ENCODE data around the gene RINL.
A peak's percentile ranks its signal among the peaks of the same experiment; 100 is the strongest.
"Not testable (repeated sequence)": the region's sequence is repeated elsewhere in the genome, so short reads cannot be mapped to it uniquely, and the experiment has no call there.

RINL gene

GRCh38 chr19:38873400-38873799 lies 4.7 kb downstream of the RINL start:
- DNase-seq: not testable (repeated sequence)

DNA sequence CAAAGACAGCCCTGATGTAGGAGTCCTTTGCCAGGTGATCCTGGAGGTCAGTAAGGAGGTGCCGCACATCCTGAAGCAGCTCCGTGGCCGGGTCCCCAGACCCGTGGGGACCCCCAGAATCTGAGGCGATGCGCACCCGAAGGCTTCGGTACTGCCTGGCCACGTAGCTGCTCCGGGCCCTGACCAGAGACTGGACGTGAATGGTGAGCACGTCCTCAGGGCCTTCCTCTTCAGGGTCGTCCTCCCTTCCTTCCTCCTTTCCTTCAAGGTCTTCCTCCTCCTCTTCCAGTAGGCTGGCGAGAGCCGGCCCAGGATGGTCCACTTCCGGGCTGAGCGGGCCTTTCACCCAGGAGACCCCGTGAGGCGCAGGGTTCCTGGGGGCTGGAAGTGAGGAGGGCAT lies 7.5 kb downstream of the RINL start:
- no peak for DNase-seq

- DNase-seq: no peak
These were observed 8.1 kb downstream of the RINL start for GRCh38 chr19:38869836-38870607.

DNA sequence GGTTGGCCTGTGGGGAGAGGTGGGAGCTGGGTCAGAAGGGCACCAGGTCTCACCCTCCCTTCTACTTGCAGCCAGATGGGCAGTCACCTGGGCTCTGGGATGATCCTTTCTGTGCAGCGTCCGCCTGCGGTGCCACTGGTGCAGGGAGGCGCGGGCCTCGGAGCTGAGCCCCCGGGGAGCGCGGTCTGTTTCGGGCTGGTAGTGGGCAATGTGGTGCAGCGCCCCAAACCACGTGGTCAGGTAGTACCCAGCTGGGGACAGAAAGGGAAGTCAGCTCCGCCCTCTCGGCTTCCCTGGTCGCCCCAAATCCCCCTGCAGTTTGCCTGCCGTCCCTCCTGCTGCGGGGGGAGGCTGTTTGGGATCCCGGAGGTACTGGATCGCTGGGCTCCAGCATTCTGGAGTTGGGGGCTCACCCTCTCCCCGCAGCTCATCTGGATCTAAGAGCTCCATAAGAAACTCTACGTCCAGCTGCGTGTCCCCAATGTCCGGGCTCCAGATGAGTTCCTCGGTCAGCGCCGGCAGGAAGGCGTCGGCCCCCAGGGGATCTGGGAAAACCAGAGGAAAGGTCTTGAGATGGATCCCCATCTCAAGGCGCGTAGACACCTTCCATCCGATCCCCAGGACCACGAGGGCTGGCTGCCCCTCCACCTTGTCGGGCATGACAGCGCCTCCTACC lies 8.8 kb downstream of the RINL start:
- DNase-seq: no peak

GRCh38 chr19:38868551-38868950 lies 9.5 kb downstream of the RINL start:
- DNase-seq: no peak

DNA sequence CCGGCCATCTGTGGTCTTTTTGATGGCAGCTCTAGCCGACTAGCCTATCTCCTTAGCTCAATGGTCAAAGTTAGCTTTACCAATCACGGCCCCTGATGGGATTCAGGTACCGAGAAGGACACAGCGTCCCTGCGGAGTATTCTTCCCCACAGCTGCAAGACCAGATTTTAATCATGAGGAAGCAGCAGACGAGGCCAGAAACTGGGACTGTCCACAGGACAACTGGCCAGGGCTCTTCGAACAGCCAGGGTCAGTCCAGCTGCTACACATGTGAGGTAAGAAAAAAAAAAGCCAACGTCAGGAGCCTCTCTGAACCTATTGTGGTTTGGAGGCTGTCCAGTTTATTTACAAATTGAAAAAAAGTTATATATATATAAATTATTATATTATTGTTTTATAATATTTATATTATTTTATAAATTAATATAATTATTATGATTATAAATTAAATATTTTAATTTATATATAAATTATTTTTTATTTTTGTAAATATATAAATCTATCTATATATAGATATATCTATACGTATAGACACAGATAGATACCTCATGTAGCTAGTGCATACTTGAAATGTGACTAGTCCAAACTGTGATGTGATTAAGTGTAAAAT lies 10.8 kb downstream of the RINL start:
- no peak for DNase-seq

DNA sequence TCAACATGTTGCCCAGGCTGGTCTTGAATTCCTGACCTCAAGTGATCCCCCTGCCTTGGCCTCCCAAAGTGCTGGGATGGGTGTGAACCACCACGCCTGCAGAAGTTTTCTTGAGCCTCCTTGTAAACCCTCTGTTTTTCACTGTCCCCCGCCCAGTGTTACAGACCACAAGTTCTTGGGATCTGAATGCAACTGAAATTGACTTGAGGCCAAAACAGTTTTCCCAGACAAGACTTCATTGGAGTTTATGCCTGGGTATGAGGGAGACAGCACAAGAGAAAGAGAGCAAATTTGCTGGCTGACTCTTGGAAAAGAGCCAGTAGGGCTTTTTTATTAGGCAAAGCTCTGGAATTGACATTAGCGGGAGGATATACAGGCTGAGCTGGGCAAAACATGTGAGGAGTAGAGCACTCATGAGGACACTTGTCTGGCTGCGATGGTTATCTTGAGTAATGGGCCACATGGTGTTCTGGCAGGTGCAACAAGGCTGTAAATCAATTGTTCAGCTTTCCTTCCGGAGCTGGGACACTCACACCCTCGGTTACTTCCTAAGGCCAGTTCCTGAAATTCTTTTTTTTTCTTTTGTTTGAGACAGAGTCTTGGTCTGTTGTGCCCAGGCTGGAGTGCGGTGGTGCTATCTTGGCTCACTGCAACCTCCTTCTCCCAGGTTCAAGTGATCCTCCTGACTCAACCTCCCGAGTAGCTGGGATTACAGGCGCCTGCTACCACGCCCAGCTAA lies 15.6 kb downstream of the RINL start:
- no peak for DNase-seq

DNA sequence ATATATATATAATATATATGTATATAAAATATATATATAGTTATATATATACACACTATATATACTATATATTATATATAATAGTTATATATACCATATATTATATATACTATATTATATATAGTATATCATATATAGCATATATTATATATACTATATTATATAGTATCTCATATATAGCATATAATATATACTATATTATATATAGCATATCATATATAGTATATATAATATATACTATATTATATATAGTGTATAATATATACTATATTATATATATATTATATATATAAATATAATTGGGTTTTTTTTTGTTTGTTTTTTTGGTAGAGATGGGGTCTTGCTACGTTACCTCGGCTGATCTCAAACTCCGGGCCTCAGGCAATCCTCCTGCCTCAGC lies 16.7 kb downstream of the RINL start:
- DNase-seq: no peak

DNA sequence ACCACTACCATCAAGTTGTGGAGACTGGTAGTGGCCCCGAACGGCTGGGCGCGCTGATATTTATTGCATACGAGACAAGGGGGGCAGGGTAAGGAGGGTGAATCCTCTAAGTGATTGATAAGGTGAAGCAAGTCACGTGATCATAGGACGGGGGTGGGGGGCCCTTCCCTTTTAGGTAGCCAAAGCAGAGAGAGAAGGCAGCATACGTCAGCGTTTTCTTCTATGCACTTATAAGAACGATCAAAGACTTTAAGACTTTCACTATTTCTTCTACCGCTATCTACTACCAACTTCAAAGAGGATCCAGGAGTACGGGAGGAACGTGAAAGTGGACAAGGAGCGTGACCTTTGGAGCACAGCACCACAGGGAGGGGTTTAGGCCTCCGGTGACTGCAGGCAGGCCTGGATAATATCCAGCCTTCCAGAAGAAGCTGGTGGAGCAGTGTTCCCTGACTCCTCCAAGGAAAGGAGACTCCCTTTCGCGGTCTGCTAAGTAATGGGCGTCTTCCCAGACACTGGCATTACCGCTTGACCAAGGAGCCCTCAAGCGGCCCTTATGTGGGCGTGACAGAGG lies 18.4 kb downstream of the RINL start:
- DNase-seq: not testable (repeated sequence)

DNA sequence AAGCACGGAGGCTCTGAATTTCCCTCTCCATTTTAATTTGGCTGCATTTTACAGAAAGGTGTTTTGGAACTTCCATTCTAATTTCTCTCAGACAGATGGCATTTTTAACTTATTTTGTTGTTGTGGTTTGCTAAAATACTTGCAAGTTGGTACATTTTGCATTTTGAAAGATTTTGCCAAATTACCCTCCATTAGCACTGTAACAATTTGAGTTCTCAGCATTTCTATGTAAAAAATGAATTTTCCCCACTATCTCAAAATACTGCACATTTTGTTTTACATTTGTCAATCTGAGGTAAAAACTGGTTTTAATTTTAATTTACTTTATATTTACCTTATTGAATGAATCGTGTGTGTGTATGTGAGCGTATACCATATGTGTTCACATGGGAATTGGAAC lies 21.3 kb downstream of the RINL start:
- DNase-seq: no peak

DNA sequence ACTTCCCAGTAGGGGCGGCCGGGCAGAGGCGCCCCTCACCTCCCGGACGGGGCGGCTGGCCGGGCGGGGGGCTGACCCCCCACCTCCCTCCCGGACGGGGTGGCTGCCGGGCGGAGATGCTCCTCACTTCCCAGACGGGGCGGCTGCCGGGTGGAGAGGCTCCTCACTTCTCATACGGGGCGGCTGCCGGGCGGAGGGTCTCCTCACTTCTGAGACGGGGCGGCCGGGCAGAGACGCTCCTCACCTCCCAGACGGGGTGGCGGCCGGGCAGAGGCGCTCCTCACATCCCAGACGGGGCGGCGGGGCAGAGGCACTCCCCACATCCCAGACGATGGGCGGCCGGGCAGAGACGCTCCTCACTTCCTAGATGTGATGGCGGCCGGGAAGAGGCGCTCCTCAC lies 22.3 kb downstream of the RINL start:
- DNase-seq: not testable (repeated sequence)

DNA sequence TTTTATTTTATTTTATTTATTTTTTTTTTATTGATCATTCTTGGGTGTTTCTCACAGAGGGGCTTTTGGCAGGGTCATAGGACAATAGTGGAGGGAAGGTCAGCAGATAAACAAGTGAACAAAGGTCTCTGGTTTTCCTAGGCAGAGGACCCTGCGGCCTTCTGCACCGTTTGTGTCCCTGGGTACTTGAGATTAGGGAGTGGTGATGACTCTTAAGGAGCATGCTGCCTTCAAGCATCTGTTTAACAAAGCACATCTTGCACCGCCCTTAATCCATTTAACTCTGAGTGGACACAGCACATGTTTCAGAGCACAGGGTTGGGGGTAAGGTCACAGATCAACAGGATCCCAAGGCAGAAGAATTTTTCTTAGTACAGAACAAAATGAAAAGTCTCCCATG lies 23.1 kb downstream of the RINL start:
- DNase-seq: not testable (repeated sequence)

DNA sequence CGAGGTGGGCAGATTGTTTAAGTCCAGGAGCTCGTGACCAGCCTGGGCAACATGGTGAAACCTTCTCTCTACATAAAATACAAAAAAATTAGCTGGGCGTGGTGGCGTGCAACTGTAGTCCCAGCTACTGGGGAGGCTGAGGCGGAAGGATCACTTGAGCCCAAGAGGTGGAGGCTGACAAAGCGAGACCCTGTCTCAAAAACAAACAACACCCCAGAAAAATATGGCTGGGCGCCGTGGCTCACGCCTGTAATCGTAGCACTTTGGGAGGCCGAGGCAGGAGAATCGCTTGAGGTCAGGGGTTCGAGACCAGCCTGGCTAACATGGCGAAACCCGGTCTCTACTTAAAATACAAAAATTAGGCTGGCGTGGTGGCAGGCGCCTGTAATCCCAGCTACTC lies 24.9 kb downstream of the RINL start:
- no peak for DNase-seq

GRCh38 chr19:38852231-38853044 lies 25.6 kb downstream of the RINL start:
- DNase-seq: no peak

GRCh38 chr19:38851622-38852230 lies 26.3 kb downstream of the RINL start:
- peak; percentile 81 for DNase-seq

DNA sequence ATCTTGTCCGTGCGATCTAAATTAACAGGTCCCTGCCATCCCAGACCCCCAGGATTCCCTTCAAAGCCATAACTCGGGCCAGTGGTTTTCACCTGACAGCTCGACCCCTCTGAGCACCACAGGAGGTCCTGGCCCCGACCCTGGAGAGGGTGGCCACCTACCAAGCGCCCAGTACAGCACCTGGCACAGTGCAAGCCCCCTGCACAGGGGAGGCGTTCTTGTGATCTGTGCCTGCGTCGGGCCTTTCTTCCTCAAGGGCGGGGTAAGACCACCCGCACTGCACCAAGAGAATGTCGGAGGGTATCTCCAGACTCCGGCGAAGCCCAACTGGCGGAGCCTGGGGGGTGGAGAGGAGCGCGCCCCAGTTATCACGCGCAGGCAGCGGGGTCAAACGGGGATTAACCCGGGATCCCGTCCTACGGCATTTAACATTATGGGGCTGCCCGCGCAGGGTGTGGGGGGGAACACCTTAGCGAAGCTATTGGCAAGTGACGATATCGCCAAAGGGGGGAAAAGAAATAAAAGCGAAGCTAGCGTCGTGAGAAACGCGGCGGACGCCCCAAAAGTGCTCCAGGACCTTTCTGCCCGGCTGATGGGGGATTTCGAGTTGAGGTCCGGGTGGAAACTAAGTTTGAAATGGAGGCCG lies 27.0 kb downstream of the RINL start:
- no peak for DNase-seq

GRCh38 chr19:38850436-38850975 lies 27.6 kb downstream of the RINL start:
- DNase-seq: no peak

DNA sequence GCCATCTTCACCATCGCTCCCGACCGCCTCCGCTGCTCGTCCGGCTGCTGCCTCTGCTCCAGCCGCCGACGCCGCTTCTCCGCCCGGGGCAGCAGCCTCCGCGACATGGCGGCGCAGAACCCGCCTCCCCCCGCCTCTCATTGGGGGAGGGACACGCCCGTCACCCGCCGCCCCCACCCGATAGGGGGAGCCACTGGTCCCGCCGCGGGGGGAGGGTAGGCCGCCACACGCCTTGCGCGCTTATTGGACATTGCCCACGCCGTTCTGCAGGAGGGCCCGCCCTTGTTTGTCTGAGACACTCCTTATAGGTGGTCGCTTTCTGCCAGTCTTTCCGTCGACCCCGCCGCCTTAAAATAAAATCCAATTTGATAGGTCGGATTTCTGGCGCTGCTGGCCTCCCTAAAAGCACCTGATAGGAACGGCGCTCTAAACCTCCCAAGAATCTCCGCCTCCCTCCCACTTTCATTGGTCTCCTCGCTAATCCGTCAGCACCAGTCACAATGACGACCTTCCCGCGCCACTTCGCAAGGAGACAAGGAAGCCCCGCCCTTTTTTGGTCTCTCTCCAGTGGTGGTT lies 28.1 kb downstream of the RINL start, which contains the start of gene HNRNPL:
HNRNPL (minus strand) TSS at position 127 of the 576 bp plus-strand sequence; CDS start at position 107, 20 bp downstream.
- DNase-seq: peak; percentile 92

GRCh38 chr19:38849147-38849859 lies 28.8 kb downstream of the RINL start:
- DNase-seq: peak; percentile 63
